Stimulated activated CD4-positive, alpha-beta T cell treated with anti-CD3 and anti-CD28 coated beads, Interleukin-1b, Interleukin-23, amount 100 ng/mL, for 24 hours (primary cell): ENCODE measurements around the gene ADAMTS14.

Source experiments
- DNase-seq, 4 experiments: peaks; one replicate each; pipeline ENCODE4 v3.0.0-alpha.2; 2020; ENCODE audit warnings: low read depth in 4 of 4, low spot score in 1 of 4

Gene ADAMTS14

DNA sequence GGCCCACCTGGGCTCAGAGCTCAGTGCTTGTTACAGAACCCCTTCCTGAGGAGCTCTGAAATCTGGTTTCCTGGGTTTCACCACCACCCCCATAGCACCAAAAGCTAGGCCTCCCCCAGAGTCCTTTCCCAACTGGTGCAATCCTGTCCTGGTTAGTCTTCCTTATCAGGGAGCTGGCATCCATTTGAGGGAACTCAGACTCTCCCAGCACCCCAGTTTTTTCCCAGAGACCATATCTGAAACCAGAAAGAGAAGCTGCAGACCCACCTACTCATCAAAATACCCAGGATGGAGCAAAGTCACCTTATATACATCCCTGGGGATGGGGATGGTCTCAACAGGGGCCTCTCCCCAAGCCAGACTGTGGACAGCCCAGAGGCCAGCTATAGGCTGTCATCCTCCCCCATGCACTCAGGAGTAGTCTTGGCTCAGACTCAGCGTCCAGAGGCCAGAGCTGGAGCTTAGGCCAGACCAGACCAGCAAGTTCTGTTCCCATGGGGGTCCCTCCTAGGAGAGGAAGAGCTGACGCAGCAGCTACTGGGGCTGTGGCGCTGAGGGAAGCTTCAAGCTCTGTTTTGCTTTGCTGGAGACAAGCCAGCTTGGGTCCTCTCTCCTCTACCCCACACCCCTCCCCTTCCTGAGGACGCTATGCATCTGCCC lies 109.9 kb downstream of the ADAMTS14 start:
- no peak for DNase-seq

DNA sequence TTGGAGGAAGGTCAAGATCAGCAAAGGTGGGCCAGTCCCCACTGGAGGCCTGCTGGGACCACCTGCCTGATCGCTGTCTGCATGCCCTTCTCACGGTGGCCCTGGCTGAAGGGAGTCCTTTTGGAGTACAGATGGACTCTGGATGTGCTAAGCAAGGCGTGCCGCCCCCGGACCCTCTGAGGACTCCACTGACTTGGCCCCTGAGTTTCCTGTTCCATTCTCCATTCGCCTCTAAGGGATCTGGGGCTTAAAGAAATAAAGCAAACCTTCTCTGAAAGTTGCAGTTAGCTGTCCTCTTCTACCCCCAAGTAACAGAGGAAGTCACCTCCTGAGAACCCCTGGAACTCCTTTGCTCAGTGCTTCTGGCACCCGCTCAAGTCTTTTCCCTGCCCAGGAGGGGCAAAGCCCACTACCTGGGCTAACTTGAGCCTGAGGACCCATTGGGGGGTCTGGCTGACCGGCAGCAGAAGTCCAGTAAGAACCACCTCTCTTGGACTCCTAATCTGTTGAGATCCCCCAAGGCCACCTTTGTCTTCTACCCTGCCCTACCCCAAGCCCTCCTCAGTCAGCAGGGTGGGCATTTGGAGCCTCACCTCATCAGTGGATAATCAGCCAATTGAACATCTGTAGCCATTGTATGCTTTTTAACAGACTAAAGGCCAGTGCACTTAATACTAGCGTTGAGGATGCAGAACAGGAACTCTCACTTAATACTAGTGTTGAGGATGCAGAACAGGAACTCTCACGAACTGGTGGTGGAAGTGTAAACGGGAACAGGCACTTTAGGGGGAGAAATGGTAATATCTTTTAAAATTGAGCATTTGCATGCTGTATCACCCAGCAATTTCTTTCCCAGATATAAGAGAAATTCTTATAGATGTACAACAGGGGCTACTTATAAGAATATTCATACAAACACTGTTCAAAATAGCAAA lies 110.7 kb downstream of the ADAMTS14 start:
- DNase-seq, result no peak

DNA sequence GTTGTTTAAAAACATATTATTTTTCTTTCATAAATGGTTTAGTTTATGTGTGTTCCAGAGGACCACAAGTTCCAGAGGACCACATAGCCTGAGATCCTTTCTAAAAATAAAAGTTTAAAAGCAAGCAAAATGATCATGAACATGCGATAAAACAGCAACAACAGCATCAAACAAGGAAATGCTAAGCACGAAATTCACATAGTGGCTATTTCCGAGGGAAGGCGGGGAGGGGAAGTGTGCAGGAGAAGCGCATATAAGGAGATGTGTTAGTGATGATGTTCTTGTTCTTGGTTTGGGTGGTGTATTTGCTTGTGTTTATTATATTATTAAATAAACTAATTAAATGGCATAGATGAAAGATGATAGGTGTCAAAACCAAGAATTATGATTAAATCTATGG lies 111.7 kb downstream of the ADAMTS14 start:
- no peak for DNase-seq

DNA sequence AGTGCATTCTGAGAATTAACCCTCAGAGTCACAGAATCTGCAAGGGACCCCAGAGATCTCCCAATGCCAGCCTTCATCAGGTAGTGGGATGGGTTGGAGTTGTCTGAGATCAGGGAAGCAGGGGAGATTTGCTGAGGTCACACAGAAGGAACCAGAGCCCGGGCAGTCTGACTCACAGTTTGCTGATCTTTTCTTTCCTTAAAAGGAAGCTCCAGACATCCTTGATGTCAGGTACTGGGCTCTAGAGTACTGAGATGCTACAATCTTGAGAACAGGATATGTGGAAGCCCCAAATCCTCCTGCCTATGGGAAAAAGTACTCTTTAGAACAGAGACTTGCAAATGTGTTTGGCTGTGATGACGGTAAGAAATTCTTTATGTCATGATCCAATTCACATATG lies 112.2 kb downstream of the ADAMTS14 start:
- no peak for DNase-seq

DNA sequence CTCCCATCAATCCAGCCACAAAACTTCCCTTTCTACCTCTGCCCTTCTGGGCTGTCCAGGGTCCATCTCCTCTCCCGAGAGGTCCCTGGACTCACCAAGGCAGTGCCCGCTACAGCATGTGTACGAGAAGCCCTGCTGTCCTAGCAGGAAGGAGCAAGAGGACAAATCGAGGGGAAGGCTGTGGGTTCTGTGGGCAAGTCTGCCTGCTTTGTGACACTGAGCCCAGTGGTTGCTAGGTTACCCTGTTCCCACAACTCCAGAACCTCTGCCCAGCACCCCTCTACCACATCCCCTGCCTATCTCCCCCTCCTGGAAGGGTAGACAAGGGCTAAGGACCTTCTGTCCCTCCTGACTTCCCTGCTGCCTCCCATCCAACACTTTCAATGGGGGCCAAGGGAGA lies 112.9 kb downstream of the ADAMTS14 start, which contains the start of gene TBATA:
TBATA (minus strand) TSS at position 188 of the 400 bp plus-strand sequence. CDS start 1,998 bp downstream, outside the sequence.
- DNase-seq, result no peak

DNA sequence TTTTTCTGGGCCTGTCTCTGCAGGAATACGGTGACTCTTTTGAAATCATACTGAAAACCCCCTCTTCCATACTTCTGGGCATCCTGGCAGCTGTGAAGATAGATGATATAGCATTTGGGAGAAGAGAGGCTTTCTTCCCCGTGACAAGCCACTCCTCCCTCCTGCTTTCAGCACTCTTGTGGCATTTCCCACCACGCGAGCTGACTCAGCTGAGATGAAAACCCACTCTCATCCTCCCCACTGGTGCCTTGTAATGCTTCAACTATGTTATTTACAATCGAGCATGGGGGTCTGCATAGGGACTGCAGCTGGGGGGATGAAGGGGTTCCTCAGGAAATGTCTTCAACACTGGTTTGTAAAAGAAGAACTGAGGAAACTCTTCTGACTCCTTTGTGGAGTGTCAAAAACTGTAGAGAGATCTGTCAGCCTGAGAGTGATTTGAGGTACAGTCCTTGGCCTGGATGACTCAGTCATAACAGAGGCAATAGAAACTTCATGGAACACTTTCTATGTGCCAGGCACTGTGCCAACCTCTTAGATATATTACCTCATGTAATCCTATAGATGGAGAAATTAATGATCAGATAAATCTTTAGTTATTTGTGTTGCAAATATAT lies 114.6 kb downstream of the ADAMTS14 start:
- peak in 1 of 4 experiments; percentile 4 for DNase-seq

DNA sequence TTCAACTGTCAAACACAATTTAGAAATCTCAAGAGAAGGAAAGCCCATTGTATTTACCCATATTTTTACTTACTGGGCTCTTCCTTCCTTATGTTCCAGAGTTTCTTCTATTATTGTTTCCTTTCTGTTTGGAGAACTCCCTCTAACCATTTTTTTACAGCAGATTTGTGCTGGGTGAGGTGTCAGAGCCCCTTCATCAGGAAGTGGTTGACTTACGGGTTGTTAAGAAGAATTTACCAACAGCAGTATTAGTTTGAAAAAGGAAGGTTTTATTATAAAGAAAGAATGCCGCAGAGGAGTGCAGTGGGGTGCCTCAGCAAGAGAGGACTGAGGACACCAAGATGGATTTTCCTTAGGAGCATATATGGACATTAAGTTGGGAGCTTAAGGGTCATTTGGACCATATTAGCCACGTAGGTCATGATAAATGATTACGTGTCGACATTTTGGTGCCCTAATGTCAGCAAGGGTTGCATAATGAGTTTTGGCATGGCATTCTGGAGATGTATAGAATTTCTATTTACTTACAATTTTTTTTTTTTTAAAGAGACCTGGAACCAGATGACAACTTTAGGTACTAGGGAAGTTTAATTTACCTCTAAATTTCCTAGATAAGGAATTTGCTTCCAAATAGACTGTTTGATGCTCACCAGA lies 119.2 kb downstream of the ADAMTS14 start:
- DNase-seq, result no peak

DNA sequence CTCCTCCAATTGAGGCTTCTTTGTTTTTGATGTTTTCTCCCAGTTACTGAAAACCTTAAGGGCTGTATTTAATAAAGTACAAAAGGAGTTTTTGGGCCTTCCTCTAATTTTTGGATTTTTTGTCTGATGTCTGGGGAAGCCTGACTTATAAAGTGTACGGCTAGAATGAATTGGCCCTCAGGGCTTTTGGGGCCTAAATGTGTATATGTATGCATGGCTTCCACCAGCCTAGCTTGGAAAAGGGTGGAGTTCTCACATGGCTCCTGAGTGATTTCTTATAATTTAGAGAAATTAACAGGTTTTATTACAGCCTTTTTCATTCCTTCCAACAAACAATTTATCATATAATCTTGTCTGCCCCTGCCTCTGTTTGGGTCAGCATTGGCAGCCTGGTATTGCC lies 123.3 kb downstream of the ADAMTS14 start:
- no peak for DNase-seq

DNA sequence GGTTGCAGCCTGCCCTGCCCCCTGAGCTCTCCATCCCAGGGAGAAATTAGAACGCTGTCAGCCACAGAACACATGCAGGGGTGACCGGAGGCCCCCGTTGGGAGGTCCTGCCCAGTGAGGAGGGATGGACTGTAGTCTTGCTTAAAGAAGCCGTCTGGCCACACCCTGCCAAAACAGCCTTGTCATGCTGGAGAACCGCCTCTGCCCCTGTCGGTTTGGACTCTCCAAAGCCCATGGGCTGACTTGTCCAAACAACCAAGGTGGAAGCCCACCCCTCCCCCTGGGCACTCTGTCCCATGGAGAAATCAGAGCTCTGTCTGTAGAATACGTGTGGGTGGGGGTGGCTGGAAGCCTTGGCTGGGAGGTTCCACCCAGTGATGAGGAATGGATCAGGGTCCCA lies 125.5 kb downstream of the ADAMTS14 start:
- DNase-seq, result no peak

DNA sequence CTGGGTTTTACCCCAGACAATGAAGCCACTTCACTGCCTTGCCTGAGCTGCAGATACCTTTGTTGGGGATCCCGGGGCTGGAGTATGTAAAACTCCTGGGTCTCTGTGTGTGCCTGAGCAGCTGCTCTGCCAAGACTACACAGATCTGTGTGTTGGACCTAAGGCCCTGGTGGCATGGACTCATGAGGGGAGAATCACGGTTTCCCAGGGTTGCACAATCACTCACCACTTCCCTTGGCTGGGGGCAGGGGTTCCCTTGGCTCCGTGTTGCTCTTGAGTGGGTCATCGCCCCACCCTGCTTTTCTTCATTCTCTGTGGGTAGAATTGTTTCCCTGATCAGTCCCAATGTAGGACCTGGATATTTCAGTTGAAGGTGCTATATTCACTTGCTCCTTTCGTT lies 126.8 kb downstream of the ADAMTS14 start:
- DNase-seq, result no peak

DNA sequence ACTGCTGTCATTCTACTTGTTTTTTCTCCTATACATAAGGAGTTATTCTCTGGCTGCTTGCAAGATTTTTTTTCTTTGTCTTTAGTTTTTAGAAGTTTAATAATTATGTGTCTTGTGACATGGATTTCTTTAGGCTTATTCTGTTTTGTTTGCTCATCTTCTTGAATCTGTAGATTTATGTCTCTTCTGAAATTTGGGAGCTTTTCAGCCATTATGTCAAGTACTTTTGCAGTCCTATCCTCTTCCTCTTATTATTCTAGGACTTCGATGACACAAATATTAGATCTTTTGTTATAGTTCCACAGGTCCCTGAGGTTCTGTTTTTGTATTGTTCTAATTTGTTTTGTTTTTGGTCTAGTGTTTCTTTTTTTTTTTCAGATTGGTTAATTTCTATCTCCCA lies 129.5 kb downstream of the ADAMTS14 start:
- DNase-seq, result no peak

DNA sequence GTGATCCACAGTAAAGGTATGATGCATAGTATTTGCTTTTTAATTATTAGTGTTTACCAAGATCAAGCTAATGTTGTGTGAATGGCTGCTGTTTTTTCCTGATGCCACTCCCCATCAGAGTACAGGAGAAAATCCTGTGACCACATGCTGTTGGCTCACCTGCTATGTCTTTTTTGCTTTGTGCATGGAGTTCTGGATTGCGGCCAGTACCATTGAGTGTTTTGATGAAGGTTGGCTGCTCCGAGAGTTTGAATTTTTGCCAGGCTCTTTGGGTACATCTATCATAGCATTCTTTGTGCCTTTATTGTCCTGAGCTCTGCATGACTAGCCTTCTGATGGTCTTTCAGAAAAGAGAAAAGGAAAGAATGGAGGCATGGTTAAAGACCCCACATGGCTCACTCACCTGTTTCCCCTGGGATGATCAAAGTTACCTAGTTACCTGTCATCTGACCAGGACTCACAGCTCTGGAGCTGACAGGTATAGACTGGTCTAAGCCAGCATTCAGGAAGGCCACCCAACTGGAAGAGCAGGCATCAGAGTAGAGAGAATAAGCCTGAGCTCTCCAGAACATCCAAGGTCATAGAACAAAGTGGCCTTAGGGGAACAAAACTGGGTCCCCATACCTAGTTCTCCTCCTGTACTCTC lies 131.6 kb downstream of the ADAMTS14 start:
- DNase-seq, result no peak

DNA sequence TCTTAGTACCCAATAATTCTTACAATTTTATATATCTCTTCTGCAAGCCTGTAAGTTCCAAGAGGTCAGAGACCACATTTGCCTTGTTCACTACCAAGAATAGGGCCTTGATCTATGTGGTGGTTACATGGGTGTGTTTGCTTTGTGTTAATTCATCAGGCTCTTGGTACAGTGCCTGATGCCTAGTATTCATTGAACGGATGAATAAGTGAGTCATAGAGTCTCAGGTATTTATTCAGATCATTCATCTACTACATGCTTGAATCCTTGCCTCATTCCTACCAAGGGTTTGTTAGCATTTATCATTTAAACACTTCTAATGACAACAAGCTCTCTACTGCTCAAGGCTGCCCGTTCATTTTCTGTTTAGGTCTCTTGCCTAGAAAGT lies 132.1 kb downstream of the ADAMTS14 start:
- DNase-seq, result no peak

DNA sequence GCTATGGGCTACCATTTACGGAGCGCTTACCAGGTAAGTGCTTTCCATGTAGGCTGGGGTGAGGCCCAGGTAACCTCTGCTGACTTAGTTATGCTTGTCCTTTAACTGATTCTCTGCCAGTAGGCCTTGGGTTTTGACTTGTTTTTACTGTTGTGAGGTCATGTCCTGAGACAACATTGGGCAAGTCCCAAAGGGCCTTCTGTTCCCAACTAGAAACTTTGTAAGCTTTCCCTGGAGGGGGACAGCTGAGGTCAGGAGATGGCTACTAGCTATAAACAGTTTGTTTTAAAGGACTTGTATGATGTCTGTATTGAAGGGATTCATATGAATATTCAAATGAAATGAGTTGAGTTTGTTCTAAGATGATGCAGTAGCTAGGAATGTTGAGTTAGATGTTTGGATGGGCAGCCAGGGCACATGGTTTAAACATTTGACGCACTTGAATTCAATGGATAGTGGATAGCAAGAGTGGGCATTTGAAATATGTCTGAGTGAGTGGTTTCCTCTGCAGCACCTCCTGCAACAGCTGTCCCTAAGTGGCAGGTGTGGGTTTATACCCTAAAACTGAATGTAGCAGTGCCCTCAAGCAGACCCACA lies 133.4 kb downstream of the ADAMTS14 start:
- no peak for DNase-seq

DNA sequence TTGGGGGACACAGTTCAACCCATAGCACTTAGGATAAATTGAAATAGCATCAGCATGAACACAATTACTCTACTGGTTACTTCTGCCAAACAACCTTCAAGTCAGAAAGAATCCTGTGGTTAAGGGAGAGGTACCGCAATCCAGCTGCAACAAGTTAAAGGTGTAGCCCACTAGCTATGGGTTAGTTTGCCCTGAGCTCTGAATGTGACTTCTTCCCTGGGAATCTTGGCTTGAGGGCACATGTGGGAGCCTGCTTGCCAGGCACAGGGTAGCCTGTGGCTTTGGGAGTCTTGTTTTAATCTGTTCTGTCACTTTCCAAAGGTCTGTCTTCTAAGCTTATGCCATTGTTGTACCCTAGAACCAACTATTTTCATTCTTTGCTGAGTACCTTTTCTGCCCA lies 134.5 kb downstream of the ADAMTS14 start:
- no peak for DNase-seq

DNA sequence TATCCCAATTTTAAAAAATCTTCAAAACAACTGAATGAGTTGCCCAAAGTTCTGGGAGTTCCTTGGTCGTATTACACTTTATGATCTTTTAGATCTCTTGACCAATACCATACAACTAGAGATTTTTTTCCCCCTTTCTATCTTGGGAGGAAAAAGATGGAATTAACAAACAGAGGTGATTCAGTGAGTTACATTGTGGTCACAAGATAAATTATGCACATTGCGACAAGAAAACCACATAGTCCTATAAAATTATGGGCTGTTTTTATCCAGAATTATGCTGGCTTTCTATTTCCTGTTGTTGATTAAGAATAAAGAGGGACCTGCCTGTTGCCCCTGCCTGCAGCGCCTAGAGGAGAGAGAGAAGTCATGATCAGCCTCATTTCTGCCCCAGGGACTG lies 135.2 kb downstream of the ADAMTS14 start:
- no peak for DNase-seq

DNA sequence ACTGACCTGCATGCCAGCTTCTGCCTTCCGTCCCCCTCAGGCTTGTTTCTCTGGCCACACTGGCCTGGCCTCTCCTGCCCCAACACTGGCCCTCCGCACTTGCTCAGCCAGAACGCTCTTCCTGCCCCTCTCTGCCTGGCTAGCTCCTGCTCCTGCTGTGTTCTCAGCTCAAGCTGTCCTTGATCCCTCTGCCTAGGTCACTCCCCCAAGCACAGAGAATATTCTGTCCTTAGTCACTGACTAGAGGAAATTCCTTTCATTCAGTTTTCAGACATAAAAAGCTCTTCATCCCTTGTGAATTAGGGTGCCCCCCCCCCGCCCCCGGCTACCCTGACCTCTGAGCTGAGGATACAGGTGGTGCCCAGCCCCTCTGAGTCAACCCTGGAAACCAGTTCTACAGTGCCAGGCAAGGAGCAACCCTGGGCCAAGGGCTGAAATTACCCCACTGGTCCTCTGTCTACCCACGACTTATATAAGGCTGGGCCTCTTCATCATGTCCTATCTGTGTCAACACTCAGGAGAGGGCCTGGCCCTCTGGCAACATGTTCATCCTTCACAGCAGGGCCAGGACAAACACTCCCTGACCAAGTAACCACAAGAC lies 136.8 kb downstream of the ADAMTS14 start:
- no peak for DNase-seq

DNA sequence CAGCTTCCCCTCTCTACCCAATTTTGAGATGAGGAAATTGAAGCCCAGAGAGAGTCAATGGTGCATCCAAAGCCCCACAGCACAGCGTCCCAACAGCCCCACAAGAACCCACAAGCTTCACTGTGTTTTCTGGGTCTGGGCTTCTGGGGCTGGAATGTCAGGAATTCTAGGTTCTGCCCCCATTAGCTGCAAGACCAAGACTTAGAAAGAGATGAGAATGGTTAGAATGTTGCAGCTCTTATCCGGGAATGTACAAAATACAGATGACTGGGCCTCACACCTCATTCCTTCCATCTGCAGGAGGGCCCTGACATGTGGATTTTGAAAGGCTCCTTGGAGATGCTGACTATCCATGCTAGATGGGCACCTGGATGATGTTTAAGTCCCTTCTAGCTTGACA lies 137.4 kb downstream of the ADAMTS14 start:
- DNase-seq, result no peak

DNA sequence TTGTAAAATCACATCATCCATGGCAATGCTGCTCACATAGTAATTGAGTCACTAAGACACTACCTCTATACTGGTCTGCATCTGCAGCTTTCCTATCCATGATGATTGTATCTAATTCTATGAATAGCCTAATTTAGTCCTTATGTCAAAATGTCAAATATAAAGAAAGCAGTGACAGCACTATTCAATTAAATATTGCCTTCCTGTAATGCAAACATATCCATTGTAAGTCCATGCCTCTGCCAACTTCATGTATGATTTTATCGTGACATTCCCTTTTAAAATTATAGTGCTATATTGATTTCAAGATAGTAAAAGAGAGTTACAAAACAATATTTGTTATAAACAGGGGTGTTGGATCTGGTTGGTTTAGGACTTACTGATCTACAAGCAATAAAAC lies 138.7 kb downstream of the ADAMTS14 start:
- no peak for DNase-seq

DNA sequence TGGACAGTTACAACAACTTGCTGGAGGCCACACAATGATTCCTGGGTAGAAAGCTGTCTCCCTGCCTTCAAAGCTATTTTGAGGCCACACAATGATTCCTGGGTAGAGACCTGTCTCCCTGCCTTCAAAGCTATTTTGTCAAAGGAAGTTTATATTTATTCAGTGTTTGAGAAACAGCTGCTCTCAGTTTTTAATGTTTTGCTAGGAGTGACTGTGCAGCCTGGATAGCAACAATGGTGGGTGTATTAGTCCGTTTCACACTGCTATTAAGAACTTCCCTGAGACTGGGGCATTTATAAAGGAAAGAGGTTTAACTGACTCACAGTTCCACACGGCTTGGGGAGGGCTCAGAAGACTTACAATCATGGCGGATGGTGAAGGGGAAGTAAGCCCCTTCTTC lies 139.6 kb downstream of the ADAMTS14 start:
- no peak for DNase-seq
